Activated T-cell treated with anti-CD3 and anti-CD28 coated beads, Interleukin-2, amount 50 U/mL, for 4 hours (primary cell): ENCODE data around the gene TACR1. TPM values are rescaled to one million over a fixed set of nuclear protein-coding genes. Genes with fewer than 3 reads are reported as not detected.

Experiments used
- ATAC-seq, 2 donors: fragments of 200-7000 bp; cut with Tn5 transposase; one replicate each; pipeline ENCODE4 v1.10.0; 2021
- DNase-seq: peaks from one replicate; pipeline ENCODE4 v3.0.0-alpha.2; 2020
- H3K27me3 Mint-ChIP-seq: one replicate; pipeline ENCODE4 v1.8.0; 2021; ENCODE audit warnings: low read depth, mixed read lengths
- H3K36me3 Mint-ChIP-seq: one replicate; pipeline ENCODE4 v1.8.0; 2022; ENCODE audit warnings: mixed read lengths; ENCODE audit not compliant: insufficient read depth
- H3K4me1 Mint-ChIP-seq: one replicate; pipeline ENCODE4 v1.8.0; 2021; ENCODE audit warnings: low read depth, mixed read lengths
- H3K4me3 Mint-ChIP-seq: one replicate; pipeline ENCODE4 v1.8.0; 2021; ENCODE audit warnings: mild to moderate bottlenecking, moderate library complexity, mixed read lengths
- H3K9me3 Mint-ChIP-seq: one replicate; pipeline ENCODE4 v1.8.0; 2021; ENCODE audit warnings: mixed read lengths
- total RNA-seq, 3 donors: library from RNA; stranded (reverse); gene quantifications; one replicate each; pipeline ENCODE4 v1.2.1, GENCODE V29; 2021

TACR1 gene
- total RNA-seq, 3 donors from 2014 or later, result not detected

DNA sequence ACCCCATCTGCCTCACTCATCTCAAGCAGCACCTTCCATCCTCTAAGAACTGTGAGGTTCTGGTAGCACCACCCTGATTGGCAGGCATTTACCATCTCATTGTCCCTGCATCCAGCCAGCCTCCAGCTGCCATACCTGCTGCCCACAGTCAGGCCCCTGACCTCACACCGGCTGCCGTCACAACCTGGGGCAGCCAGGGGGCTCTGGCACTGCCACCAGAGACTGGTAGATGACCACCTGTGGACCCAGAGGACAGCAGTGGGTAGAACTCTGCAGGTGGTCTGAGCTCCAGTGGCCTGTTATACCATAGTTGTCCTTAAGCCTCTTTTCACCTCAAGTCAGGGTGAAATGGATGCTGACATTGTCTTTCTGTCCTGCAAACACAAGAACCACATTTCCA is 171.4 kb downstream of the TACR1 start:
- ATAC-seq (no peak), DNase-seq (no peak)
- Mint-ChIP-seq H3K9me3 (no peaks in the 10 kb centered on the region), H3K4me1 (no peaks in the 10 kb centered on the region), H3K4me3 (no peak overlapping the region), H3K36me3 (no peaks in the 10 kb centered on the region), H3K27me3 (no peaks in the 10 kb centered on the region)

DNA sequence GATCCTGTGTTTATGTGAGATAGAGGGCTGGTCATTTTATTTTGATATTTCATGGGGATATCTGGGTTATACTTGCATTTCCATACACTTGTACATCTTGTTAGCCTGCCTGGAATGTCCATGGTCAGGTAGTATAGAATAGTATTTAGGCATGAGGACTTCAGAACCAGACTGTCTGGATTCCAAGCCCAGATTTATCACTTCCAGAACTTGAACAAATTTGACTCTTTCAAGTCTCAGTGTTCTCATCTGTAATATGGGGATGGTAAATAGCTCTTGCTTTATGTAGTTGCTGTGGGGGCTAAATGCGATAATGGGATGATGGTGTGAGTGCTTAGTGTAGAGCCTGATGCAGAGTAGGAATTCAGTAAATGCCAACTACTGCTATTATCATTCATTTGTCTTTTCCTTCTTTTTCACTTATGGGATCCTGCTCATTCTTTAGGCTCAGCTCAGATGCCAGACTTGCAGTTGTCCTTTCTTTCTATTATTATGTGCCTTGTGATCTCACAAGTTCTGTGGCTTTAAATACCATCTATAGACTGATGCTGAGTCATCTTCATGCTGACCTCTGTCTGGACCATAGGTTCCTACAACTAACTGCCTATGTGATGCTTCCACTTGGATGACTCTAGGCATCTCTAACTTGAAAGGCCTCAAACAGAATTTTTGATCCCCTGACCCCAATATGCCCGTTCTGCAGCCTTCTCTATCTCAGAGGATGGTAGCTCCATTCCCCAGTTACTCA is 173.5 kb downstream of the TACR1 start:
- DNase-seq, result no peak

DNA sequence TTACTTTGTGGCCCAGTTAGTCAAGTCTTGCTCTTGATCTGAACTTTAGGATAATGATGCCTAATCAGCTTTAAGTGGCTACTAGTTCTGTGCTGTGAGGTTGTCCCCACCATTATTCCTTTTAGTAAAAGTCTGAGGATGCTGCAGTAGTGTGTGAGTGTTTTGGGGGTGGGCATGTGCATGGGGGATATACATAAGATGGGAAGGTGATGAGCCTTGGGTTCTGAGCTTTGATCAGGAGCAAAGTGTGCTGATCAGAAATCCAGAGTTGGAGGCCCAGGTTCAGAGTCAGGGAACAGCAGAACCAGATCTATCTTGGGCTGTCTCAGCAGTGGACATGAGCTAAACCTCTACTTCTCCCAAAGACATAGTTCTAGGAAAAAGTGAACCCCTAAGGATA is 174.1 kb downstream of the TACR1 start:
- Mint-ChIP-seq H3K27me3 (no peaks in the 10 kb centered on the region), H3K36me3 (no peaks in the 10 kb centered on the region), H3K4me3 (no peak overlapping the region), H3K9me3 (no peaks in the 10 kb centered on the region), H3K4me1 (no peaks in the 10 kb centered on the region)
- DNase-seq (no peak), ATAC-seq (no peak)

More for the DNA sequence above, 173.5 kb downstream of the TACR1 start:
- no peaks in the 10 kb centered on the region for H3K36me3 Mint-ChIP-seq
- no peak for ATAC-seq
- no peaks in the 10 kb centered on the region for H3K27me3 Mint-ChIP-seq
- H3K4me1 Mint-ChIP-seq, result no peaks in the 10 kb centered on the region
- H3K9me3 Mint-ChIP-seq, result no peaks in the 10 kb centered on the region
- no peak overlapping the region for H3K4me3 Mint-ChIP-seq

DNA sequence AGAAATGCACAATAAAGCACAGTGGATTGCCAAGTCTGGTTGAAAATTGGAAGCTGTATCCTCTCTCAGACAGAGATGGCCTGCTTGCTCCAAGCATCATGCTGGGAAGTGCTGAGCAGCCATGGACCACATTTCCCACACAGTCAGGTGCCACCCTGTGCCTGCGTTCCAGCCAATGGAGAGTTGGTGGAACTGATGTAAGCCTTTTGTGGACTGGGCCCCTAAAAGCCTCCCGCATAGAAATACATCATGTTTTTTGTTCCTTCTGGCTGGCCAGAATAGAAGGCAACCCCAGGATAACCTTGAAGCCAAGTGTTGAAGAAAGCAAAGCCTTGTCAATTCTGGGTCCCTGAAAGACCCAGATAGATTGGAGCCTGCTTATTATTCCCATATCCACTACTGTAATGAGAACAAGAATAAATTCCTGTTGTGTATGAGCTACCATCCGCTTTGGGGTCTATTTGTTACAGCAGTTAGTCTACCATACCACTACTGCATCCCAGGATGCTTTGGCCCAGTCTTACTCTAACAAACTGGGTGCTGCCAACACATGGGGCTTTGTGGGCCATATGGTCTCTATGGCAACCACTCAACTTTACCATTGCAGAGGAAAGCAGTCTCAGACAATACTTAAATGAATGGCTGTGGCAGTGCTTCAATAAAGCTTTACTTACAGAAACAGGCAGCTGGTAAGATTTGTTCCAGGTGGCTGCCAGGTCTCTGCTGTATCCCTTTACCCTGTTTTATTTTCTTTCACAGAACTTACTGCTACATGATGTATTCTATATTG is 175.5 kb downstream of the TACR1 start:
- no peak overlapping the region for H3K4me3 Mint-ChIP-seq
- H3K9me3 Mint-ChIP-seq, result no peaks in the 10 kb centered on the region
- ATAC-seq, result no peak
- DNase-seq, result no peak
- no peaks in the 10 kb centered on the region for H3K27me3 Mint-ChIP-seq
- H3K4me1 Mint-ChIP-seq, result no peaks in the 10 kb centered on the region
- no peaks in the 10 kb centered on the region for H3K36me3 Mint-ChIP-seq

DNA sequence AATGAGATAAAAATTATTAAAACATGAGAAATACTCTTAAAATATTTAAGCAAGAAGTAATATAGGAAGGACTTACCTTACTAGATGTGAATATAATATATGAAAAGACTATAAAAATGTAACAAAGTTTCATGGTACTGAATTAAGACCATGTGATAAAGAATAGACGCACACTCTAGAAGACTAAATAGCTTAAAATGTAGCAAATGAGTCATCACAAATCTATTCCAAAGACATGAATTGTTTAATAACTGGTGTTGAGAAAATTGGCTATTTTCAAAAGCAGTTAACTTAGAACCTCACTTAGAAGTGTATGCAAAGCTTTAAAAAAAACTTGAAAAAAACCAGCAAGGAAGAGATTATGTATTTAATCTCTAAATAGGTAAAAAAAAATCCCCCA is 176.8 kb downstream of the TACR1 start:
- peaks cover 3% of the 10 kb centered on the region for H3K9me3 Mint-ChIP-seq

DNA sequence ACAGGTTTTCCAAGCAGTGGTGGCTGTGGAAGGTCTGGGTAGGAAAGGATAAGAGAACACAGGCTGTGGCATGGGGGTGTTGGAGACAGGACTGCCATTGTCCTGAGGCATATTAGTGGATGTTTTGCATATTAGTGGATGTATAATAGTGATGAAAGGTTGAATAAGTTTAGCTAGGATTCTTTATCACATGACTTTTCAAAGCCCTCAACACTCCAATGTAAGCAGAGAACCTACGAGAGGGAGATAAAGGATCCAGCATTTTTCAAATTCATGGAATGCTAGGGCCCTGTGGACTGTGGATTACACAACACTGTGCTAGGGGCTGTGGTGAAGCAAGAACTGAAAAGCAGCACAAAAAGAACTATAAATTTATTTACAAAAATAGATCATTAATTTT is 177.6 kb downstream of the TACR1 start:
- no peaks in the 10 kb centered on the region for H3K27me3 Mint-ChIP-seq
- ATAC-seq (no peak), DNase-seq (no peak)
- no peak overlapping the region for H3K4me3 Mint-ChIP-seq
- H3K9me3 Mint-ChIP-seq, result peaks cover 3% of the 10 kb centered on the region
- H3K4me1 Mint-ChIP-seq, result no peaks in the 10 kb centered on the region
- H3K36me3 Mint-ChIP-seq, result no peaks in the 10 kb centered on the region

More for the DNA sequence above, 176.8 kb downstream of the TACR1 start:
- ATAC-seq, result no peak
- no peaks in the 10 kb centered on the region for H3K36me3 Mint-ChIP-seq
- H3K4me3 Mint-ChIP-seq, result no peak overlapping the region
- no peaks in the 10 kb centered on the region for H3K4me1 Mint-ChIP-seq
- no peak for DNase-seq
- H3K27me3 Mint-ChIP-seq, result no peaks in the 10 kb centered on the region

DNA sequence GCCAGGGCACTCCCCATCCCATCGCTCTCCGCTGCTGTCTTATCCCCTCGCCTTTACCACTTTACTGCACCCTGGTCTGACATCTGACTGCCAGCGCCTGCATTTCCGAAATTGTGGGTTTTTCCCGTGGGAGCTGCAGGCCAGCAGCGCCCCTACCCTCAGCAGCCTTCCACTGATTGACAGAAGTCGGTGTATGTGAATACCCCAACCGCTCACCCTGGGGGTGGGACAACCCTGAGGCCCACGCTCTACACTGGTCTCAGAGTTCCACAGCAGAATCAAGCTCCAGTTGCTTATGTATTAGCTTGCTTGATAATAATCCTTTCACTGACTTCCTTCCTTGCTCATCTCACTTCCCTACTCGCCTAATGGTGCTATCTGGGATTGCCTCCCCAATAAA is 178.8 kb downstream of the TACR1 start:
- no peak for ATAC-seq
- no peak overlapping the region for H3K4me3 Mint-ChIP-seq
- no peaks in the 10 kb centered on the region for H3K36me3 Mint-ChIP-seq
- no peak for DNase-seq
- no peaks in the 10 kb centered on the region for H3K4me1 Mint-ChIP-seq
- H3K27me3 Mint-ChIP-seq, result no peaks in the 10 kb centered on the region
- peaks cover 3% of the 10 kb centered on the region for H3K9me3 Mint-ChIP-seq

DNA sequence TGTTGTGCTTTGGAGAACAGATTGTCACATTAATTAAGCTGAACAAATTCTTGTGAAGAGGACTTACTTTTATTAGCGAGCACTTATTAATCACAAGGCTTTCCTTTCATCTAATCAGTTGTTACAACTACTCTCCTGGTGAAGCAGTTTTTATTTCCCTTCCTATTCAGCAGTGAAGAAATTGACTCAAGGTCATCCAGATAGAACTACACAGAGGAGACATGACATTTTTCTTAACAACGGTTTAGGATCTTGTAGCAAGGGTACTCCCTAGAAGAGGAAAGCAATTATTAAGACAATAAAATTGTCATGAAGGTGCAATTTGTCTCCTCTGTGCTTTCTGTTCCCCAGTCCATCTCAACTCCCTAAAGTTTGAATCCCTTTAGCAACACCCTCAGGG is 179.5 kb downstream of the TACR1 start:
- no peak overlapping the region for H3K4me3 Mint-ChIP-seq

DNA sequence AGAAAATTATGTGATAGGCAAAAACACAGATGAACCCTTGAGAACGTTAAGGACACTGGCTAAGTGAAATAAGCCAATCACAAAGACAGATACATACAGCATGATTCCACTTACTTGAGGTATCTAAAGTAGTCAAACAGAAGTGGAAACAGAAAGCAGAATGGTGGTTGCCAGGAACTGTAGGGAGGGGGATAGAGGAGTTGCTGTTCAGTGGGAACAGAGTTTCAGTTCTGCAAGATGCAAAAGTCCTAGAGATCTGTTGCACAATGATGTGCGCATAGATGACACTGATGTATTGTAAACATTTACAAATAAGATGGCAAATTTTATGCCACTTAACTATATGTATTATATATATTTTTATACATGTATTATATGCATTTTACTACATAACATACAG is 181.2 kb downstream of the TACR1 start:
- Mint-ChIP-seq H3K27me3 (no peaks in the 10 kb centered on the region), H3K9me3 (peaks cover 8% of the 10 kb centered on the region), H3K4me3 (no peak overlapping the region), H3K36me3 (no peaks in the 10 kb centered on the region), H3K4me1 (no peaks in the 10 kb centered on the region)
- ATAC-seq (no peak), DNase-seq (no peak)

More for the DNA sequence above, 179.5 kb downstream of the TACR1 start:
- Mint-ChIP-seq H3K4me1 (no peaks in the 10 kb centered on the region), H3K9me3 (peaks cover 3% of the 10 kb centered on the region), H3K27me3 (no peaks in the 10 kb centered on the region), H3K36me3 (no peaks in the 10 kb centered on the region)
- ATAC-seq (no peak), DNase-seq (no peak)

DNA sequence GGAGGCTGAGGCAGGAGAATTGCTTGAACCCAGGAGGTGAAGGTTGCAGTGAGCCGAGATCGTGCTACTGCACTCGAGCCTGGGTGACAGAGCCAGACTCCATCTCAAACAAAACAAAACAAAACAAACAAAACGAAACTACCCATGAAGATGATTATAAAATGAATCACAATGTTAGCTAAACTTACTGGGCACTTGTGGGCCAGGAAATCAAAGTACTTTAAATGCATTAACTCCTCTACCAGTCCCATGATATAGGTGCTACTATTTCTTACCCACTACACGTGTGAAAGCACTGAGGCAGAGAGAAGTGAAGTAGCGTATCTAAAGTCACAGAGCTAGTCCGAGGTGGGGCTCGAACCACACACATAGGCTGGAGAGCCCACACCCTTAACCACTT is 187.2 kb downstream of the TACR1 start:
- no peak for ATAC-seq
- Mint-ChIP-seq H3K9me3 (peaks cover 5% of the 10 kb centered on the region), H3K36me3 (peaks cover 14% of the 10 kb centered on the region), H3K27me3 (no peaks in the 10 kb centered on the region), H3K4me1 (no peaks in the 10 kb centered on the region), H3K4me3 (no peak overlapping the region)
- DNase-seq, result no peak

DNA sequence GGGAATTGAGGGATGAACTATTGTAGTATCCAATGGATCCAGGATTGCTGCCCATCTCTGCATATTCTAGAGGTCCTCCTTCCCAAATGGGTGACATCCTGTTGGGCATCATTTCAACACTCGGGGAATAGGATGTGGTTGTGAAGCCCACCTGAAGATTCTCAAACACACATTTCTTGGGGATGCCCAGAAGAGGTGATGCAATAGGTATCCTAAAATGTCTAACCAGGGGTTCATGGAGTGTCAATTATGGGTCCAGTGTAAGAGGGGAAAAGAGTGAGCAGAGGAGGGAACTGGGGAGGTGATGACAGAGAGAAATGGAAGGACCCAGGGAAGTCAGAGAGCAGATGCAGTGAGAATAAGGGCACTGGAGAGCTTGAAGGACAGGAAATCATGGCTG is 188.7 kb downstream of the TACR1 start:
- peaks cover 5% of the 10 kb centered on the region for H3K9me3 Mint-ChIP-seq
- H3K4me3 Mint-ChIP-seq, result no peak overlapping the region
- DNase-seq, result no peak
- no peak for ATAC-seq
- H3K36me3 Mint-ChIP-seq, result peaks cover 19% of the 10 kb centered on the region
- H3K27me3 Mint-ChIP-seq, result no peaks in the 10 kb centered on the region
- no peaks in the 10 kb centered on the region for H3K4me1 Mint-ChIP-seq

DNA sequence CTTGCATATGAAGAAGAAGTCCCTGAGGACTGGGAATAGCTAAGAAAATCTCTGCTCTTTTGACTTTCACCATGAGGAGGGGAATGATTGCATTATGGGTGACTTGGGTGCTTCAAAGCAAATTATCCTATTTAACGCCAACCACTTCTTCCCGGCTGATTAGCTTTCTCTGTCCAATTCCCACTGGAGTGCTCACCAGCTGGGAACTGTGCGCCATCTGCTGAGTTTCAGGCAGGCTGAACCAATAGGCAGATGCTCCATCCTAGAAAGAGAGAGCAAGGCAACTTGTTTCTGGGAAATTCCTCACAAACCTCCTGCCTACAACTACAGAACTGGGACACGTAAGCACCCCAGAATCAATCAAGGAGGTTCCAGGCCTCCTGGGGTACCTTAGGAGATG is 191.5 kb downstream of the TACR1 start:
- DNase-seq, result no peak
- H3K4me1 Mint-ChIP-seq, result no peaks in the 10 kb centered on the region
- ATAC-seq, result no peak
- peaks cover 21% of the 10 kb centered on the region for H3K36me3 Mint-ChIP-seq
- H3K9me3 Mint-ChIP-seq, result no peaks in the 10 kb centered on the region
- no peak overlapping the region for H3K4me3 Mint-ChIP-seq
- no peaks in the 10 kb centered on the region for H3K27me3 Mint-ChIP-seq

DNA sequence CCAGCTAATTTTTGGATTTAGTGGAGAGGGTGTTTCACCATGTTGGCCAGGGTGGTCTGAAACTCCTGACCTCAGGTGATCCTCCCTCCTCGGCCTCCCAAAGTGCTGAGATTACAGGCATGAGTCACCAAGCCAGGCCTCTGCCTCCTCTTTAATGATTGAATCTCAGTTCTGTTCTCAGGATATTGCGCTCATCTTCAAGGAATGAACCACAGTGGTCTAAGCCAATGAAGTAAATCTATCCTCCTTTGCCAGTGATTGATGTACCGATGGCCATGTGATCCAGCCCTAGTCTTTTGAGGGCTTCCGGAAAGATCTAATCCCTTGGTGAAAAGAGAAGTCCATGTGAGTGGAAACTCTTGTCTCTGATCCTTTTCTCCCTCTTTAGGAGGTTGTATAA is 192.3 kb downstream of the TACR1 start:
- H3K27me3 Mint-ChIP-seq, result no peaks in the 10 kb centered on the region
- peaks cover 21% of the 10 kb centered on the region for H3K36me3 Mint-ChIP-seq
- no peaks in the 10 kb centered on the region for H3K9me3 Mint-ChIP-seq
- no peak for ATAC-seq
- H3K4me3 Mint-ChIP-seq, result no peak overlapping the region
- H3K4me1 Mint-ChIP-seq, result no peaks in the 10 kb centered on the region
- no peak for DNase-seq

DNA sequence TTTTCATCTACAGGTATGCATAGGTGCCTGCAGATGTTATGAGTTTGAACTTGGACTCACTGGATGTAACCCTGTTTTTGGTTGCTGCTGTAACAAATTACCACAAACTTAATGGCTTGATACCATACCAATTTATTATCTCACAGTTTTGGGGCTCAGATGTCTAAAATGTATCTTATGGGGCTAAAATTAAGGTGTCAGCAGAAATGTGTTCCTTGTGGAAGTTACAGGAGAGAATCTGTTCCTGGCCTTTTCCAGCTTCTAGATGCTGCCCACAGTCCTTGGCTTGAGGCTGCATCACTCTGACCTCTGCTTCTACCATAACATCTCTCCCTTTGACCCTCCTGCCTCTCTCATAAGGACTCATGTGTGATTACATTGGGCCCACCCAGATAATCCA is 193.3 kb downstream of the TACR1 start:
- ATAC-seq (no peak), DNase-seq (no peak)
- no peaks in the 10 kb centered on the region for H3K9me3 Mint-ChIP-seq
- H3K4me1 Mint-ChIP-seq, result no peaks in the 10 kb centered on the region
- no peak overlapping the region for H3K4me3 Mint-ChIP-seq
- H3K27me3 Mint-ChIP-seq, result no peaks in the 10 kb centered on the region
- H3K36me3 Mint-ChIP-seq, result peaks cover 21% of the 10 kb centered on the region

DNA sequence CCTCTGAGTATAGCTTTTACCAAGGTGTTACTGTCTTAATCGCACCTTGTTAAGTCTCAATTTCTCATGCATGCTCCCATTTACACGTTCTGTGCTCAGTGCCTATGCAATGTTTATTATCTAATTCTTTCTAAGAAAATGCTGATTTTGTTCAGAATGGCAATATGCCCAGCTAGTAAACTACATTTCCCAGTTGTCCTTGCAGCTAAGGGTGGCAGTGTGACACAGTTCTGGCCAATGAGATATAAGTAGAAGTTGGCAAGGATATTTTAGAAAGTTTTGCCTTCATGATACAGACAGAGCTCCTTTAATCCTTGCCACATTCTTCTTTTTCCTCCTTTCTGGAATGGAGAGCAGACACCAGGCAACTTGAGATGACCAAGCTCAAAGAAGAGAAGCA is 195.5 kb downstream of the TACR1 start:
- H3K4me3 Mint-ChIP-seq, result no peak overlapping the region
- ATAC-seq (no peak), DNase-seq (no peak)
- H3K4me1 Mint-ChIP-seq, result no peaks in the 10 kb centered on the region
- peaks cover 19% of the 10 kb centered on the region for H3K36me3 Mint-ChIP-seq
- H3K27me3 Mint-ChIP-seq, result no peaks in the 10 kb centered on the region
- no peaks in the 10 kb centered on the region for H3K9me3 Mint-ChIP-seq
